Smooth muscle cell of the pulmonary artery (primary cell): ENCODE results near the gene ZMYND8. TPM values are rescaled to one million over a fixed set of nuclear protein-coding genes. Genes with fewer than 3 reads are reported as not detected.

Source experiments
- total RNA-seq: library from RNA; depleted of rRNA; stranded (reverse); fragments of >200 nt; gene quantifications from 2 replicates; pipeline ENCODE4 v1.2.3, GENCODE V29; 2014

Gene ZMYND8
- total RNA-seq, result 16.0 and 18.2 TPM in 2 replicates

GRCh38 chr20:47356526-47357295 lies at the start of gene ZMYND8:
Gene ZMYND8, minus strand, starts transcription at chr20:47356699. Its CDS starts 29 bp downstream, at chr20:47356670.

Other genes starting within 250 kb of the ZMYND8 start
- gene NCOA3, start 145.2 kb upstream of the ZMYND8 start, total RNA-seq, result 37.9 and 41.1 TPM in 2 replicates